Nephron progenitor cell (in vitro differentiated cells): Measurements from ENCODE around the gene KCTD17.
"Not testable (repeated sequence)": the region's sequence is repeated elsewhere in the genome, so short reads cannot be mapped to it uniquely, and the experiment has no call there.

Experiments
- DNase-seq: peaks from one replicate; pipeline ENCODE4 v3.0.0; 2021
- H3K27ac Mint-ChIP-seq: 2 replicates; pipeline ENCODE4 v1.8.0; 2021; ENCODE audit warnings: mild to moderate bottlenecking, moderate library complexity, mixed read lengths
- H3K27me3 Mint-ChIP-seq: 2 replicates; pipeline ENCODE4 v1.8.0; 2021; ENCODE audit warnings: mild to moderate bottlenecking, low read depth, mixed read lengths; ENCODE audit not compliant: poor library complexity
- H3K36me3 Mint-ChIP-seq: 2 replicates; pipeline ENCODE4 v1.8.0; 2021; ENCODE audit warnings: low read depth, mixed read lengths
- H3K4me1 Mint-ChIP-seq: 2 replicates; pipeline ENCODE4 v1.8.0; 2021; ENCODE audit warnings: mixed read lengths
- H3K4me3 Mint-ChIP-seq: 2 replicates; pipeline ENCODE4 v1.8.0; 2021; ENCODE audit warnings: mild to moderate bottlenecking, moderate library complexity, mixed read lengths
- H3K9me3 Mint-ChIP-seq: 2 replicates; pipeline ENCODE4 v1.8.0; 2021; ENCODE audit warnings: mild to moderate bottlenecking, moderate library complexity, mixed read lengths
- TF ChIP-seq, protein P1 (sequence below): fragments of 200-600 bp; sonication (generic); IDR thresholded peaks from 2 replicates; pipeline ENCODE4 v1.5.0; 2021; ENCODE audit warnings: antibody characterized with exemption

Gene KCTD17

DNA sequence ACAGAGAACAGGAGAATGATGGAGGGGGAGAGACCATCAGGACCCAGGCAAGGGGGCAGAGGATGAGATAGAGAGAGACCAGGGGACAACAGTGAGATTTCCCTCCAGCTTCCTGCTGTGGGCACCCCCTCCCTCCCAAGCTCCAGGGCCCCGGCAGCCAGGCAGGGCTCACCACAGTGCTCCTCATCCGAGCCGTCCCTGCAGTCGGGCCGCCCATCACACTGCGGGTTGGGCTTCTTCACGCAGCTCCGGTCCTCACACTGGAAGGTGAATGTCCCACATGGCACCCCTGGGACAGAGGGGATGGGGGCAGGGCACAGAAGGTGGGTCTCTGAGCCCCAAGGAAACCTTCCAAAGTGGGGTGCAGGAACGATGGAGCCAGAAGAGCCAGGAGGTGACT is 19.2 kb downstream of the KCTD17 start:
- H3K27ac Mint-ChIP-seq: no peak overlapping the region
- no peaks in the 10 kb centered on the region for H3K4me1 Mint-ChIP-seq
- no peaks in the 10 kb centered on the region for H3K36me3 Mint-ChIP-seq
- H3K4me3 Mint-ChIP-seq: no peak overlapping the region
- H3K27me3 Mint-ChIP-seq: no peaks in the 10 kb centered on the region
- DNase-seq: no peak
- no peaks in the 10 kb centered on the region for H3K9me3 Mint-ChIP-seq
- TF ChIP-seq, protein P1, sequence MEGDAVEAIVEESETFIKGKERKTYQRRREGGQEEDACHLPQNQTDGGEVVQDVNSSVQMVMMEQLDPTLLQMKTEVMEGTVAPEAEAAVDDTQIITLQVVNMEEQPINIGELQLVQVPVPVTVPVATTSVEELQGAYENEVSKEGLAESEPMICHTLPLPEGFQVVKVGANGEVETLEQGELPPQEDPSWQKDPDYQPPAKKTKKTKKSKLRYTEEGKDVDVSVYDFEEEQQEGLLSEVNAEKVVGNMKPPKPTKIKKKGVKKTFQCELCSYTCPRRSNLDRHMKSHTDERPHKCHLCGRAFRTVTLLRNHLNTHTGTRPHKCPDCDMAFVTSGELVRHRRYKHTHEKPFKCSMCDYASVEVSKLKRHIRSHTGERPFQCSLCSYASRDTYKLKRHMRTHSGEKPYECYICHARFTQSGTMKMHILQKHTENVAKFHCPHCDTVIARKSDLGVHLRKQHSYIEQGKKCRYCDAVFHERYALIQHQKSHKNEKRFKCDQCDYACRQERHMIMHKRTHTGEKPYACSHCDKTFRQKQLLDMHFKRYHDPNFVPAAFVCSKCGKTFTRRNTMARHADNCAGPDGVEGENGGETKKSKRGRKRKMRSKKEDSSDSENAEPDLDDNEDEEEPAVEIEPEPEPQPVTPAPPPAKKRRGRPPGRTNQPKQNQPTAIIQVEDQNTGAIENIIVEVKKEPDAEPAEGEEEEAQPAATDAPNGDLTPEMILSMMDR: no peak

GRCh38 chr22:37071850-37072592 is 20.5 kb downstream of the KCTD17 start:
- H3K4me3 Mint-ChIP-seq, H3K27ac Mint-ChIP-seq, H3K36me3 Mint-ChIP-seq, DNase-seq, H3K27me3 Mint-ChIP-seq, H3K9me3 Mint-ChIP-seq, H3K4me1 Mint-ChIP-seq: not testable (repeated sequence)

GRCh38 chr22:37072673-37073072 is 21.1 kb downstream of the KCTD17 start:
- no peaks in the 10 kb centered on the region for H3K9me3 Mint-ChIP-seq
- H3K4me1 Mint-ChIP-seq: peaks cover under 1% of the 10 kb centered on the region
- TF ChIP-seq, protein P1: no peak
- H3K36me3 Mint-ChIP-seq: no peaks in the 10 kb centered on the region
- no peak overlapping the region for H3K4me3 Mint-ChIP-seq
- no peaks in the 10 kb centered on the region for H3K27me3 Mint-ChIP-seq
- H3K27ac Mint-ChIP-seq: no peak overlapping the region
- DNase-seq: no peak

- Mint-ChIP-seq H3K4me1 (peaks cover 5% of the 10 kb centered on the region), H3K27me3 (peaks cover 4% of the 10 kb centered on the region), H3K4me3 (no peak overlapping the region), H3K36me3 (no peaks in the 10 kb centered on the region), H3K27ac (no peak overlapping the region), H3K9me3 (no peaks in the 10 kb centered on the region)
- TF ChIP-seq, protein P1: no peak
- no peak for DNase-seq
These were observed 23.0 kb downstream of the KCTD17 start for GRCh38 chr22:37074537-37074936.

GRCh38 chr22:37075046-37075445 is 23.5 kb downstream of the KCTD17 start:
- TF ChIP-seq, protein P1: no peak
- no peaks in the 10 kb centered on the region for H3K9me3 Mint-ChIP-seq
- no peak overlapping the region for H3K27ac Mint-ChIP-seq
- H3K27me3 Mint-ChIP-seq: peaks cover 4% of the 10 kb centered on the region
- DNase-seq: no peak
- no peak overlapping the region for H3K4me3 Mint-ChIP-seq
- H3K36me3 Mint-ChIP-seq: no peaks in the 10 kb centered on the region
- peaks cover 5% of the 10 kb centered on the region for H3K4me1 Mint-ChIP-seq

- H3K27me3 Mint-ChIP-seq: peaks cover 6% of the 10 kb centered on the region
- no peaks in the 10 kb centered on the region for H3K9me3 Mint-ChIP-seq
- no peaks in the 10 kb centered on the region for H3K36me3 Mint-ChIP-seq
- no peak overlapping the region for H3K4me3 Mint-ChIP-seq
- TF ChIP-seq, protein P1: no peak
- DNase-seq: no peak
- H3K27ac Mint-ChIP-seq: no peak overlapping the region
- H3K4me1 Mint-ChIP-seq: peaks cover 5% of the 10 kb centered on the region
These were observed 24.4 kb downstream of the KCTD17 start for GRCh38 chr22:37075822-37076433.
